Measurements from ENCODE around the gene FOCAD.

Gene FOCAD

DNA sequence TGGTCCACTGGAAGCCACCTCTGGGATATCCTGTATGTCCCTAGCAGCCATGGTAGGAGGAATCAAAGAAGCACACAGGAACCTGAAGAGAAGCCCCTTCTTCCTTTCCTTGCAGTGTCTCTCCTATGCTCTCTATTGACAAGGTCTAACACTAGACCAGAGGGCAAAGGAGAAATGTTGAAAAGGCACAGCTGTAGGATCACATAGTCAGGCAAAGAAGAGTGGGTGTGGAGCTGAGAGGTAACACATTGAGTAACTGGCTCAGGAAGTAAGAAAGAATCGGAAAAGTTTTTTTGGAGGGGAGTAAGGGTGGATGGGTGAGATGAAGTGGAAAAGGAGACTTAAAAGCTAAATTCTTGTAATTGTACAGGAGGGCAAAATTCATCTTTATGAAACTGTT, 100.1 kb downstream of the FOCAD start:
- TF ChIP-seq FOXM1 (IDR thresholded peaks at IDR 0.05; ENCODE audit: borderline replicate concordance, low read depth), result no peak
- TF ChIP-seq, protein P1, sequence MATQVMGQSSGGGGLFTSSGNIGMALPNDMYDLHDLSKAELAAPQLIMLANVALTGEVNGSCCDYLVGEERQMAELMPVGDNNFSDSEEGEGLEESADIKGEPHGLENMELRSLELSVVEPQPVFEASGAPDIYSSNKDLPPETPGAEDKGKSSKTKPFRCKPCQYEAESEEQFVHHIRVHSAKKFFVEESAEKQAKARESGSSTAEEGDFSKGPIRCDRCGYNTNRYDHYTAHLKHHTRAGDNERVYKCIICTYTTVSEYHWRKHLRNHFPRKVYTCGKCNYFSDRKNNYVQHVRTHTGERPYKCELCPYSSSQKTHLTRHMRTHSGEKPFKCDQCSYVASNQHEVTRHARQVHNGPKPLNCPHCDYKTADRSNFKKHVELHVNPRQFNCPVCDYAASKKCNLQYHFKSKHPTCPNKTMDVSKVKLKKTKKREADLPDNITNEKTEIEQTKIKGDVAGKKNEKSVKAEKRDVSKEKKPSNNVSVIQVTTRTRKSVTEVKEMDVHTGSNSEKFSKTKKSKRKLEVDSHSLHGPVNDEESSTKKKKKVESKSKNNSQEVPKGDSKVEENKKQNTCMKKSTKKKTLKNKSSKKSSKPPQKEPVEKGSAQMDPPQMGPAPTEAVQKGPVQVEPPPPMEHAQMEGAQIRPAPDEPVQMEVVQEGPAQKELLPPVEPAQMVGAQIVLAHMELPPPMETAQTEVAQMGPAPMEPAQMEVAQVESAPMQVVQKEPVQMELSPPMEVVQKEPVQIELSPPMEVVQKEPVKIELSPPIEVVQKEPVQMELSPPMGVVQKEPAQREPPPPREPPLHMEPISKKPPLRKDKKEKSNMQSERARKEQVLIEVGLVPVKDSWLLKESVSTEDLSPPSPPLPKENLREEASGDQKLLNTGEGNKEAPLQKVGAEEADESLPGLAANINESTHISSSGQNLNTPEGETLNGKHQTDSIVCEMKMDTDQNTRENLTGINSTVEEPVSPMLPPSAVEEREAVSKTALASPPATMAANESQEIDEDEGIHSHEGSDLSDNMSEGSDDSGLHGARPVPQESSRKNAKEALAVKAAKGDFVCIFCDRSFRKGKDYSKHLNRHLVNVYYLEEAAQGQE (IDR thresholded peaks at IDR 0.05; ENCODE audit: low read depth), result no peak
- TF ChIP-seq YY1 (IDR thresholded peaks at IDR 0.05; ENCODE audit: low read depth), result no peak
- TF ChIP-seq, protein P2, sequence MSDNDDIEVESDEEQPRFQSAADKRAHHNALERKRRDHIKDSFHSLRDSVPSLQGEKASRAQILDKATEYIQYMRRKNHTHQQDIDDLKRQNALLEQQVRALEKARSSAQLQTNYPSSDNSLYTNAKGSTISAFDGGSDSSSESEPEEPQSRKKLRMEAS (IDR thresholded peaks at IDR 0.05), result no peak
- no peak for TF ChIP-seq TAF1 (IDR thresholded peaks at IDR 0.05; ENCODE audit: low read depth)
- TF ChIP-seq CEBPB (IDR thresholded peaks at IDR 0.05), result no peak
- TF ChIP-seq, protein P3, sequence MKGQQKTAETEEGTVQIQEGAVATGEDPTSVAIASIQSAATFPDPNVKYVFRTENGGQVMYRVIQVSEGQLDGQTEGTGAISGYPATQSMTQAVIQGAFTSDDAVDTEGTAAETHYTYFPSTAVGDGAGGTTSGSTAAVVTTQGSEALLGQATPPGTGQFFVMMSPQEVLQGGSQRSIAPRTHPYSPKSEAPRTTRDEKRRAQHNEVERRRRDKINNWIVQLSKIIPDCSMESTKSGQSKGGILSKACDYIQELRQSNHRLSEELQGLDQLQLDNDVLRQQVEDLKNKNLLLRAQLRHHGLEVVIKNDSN (IDR thresholded peaks at IDR 0.05), result no peak
- no peak for TF ChIP-seq RAD21 (IDR thresholded peaks at IDR 0.05; ENCODE audit: low read depth)
- TF ChIP-seq NFIC (IDR thresholded peaks at IDR 0.05), result no peak
- TF ChIP-seq TCF12 (IDR thresholded peaks at IDR 0.05; ENCODE audit: low read depth), result no peak
- no peak for TF ChIP-seq TEAD4 (IDR thresholded peaks at IDR 0.05)
- no peak for TF ChIP-seq EP300 (IDR thresholded peaks at IDR 0.05; ENCODE audit: borderline replicate concordance)
- TF ChIP-seq EGR1 (IDR thresholded peaks at IDR 0.05), result no peak
- no peak for TF ChIP-seq ZBTB7A (IDR thresholded peaks at IDR 0.05; ENCODE audit: low read depth)
- no peak for TF ChIP-seq CREB1 (IDR thresholded peaks at IDR 0.05; ENCODE audit: low read depth)

DNA sequence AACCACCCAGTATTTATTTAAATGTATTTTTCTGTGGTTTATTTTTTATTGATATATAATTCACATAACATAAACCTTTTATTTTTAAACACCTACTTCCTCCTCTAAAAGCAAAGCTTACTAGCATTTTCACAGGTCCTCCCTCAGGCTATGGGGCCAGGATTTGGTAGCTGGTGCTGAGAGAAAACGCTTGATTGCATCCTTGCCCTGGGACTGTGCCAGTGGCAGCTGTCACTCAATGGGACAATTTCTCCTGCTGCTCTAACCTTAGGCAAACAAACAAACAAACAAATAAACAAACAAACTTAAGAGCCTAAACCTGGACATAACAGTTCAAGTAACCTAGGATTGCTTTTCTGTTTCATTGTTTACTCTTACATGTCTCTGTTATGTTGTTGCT, 102.7 kb downstream of the FOCAD start:
- TF ChIP-seq ZBTB7A (IDR thresholded peaks at IDR 0.05; ENCODE audit: low read depth), result no peak
- TF ChIP-seq TCF12 (IDR thresholded peaks at IDR 0.05; ENCODE audit: low read depth), result no peak
- no peak for TF ChIP-seq EGR1 (IDR thresholded peaks at IDR 0.05)
- TF ChIP-seq YY1 (IDR thresholded peaks at IDR 0.05; ENCODE audit: low read depth), result no peak
- TF ChIP-seq TEAD4 (IDR thresholded peaks at IDR 0.05), result no peak
- TF ChIP-seq, protein P2 (IDR thresholded peaks at IDR 0.05), result no peak
- no peak for TF ChIP-seq CEBPB (IDR thresholded peaks at IDR 0.05)
- TF ChIP-seq FOXM1 (IDR thresholded peaks at IDR 0.05; ENCODE audit: borderline replicate concordance, low read depth), result no peak

DNA sequence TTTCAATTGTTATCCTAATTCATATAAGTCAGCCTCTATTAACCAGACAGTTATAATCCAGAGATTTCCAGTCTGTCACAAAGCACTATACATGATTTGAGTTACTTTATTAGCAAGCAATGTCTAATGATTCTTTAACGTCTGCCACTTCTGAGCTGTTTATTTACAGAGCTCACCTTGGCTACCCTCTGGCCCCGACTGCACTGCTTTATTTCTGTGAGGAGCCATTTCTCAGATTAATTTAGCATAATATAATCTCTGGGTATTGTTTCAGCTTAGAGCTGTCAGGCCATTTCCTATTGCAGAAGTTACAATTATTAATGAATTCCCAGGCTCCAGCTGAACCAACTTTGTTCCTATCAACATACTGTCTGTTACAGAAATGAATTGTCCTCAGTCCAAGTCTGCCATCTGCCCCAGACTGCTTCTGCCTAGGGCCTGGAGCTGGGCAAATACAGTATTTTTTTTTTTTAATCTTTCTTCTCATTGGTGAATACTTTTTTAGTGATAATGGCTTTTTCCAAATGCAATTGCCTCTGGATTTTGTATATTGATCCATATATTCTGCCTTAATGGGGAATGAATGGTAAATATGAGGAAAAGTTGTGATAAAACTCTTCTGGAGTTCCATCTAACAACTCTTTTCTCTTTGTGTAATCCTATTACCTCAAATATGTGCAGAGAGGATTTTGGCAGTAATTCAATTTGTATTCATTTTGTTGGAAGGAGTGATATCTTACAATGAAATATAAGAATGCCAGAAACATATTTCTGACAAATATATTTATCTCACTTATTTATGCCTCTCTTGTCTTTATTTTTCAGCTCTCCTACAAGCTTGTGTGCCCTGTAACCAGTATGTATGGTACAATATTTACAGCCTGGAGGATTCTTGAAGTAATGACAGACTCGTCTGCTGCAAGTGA, 104.7 kb downstream of the FOCAD start:
- no peak for TF ChIP-seq CEBPB (IDR thresholded peaks at IDR 0.05)
- TF ChIP-seq, protein P3 (IDR thresholded peaks at IDR 0.05), result no peak
- TF ChIP-seq EGR1 (IDR thresholded peaks at IDR 0.05), result no peak
- TF ChIP-seq YY1 (IDR thresholded peaks at IDR 0.05; ENCODE audit: low read depth), result no peak
- no peak for TF ChIP-seq TCF12 (IDR thresholded peaks at IDR 0.05; ENCODE audit: low read depth)
- TF ChIP-seq ZBTB7A (IDR thresholded peaks at IDR 0.05; ENCODE audit: low read depth), result no peak
- TF ChIP-seq, protein P2 (IDR thresholded peaks at IDR 0.05), result no peak
- no peak for TF ChIP-seq RAD21 (IDR thresholded peaks at IDR 0.05; ENCODE audit: low read depth)
- no peak for TF ChIP-seq EP300 (IDR thresholded peaks at IDR 0.05; ENCODE audit: borderline replicate concordance)
- TF ChIP-seq, protein P1 (IDR thresholded peaks at IDR 0.05; ENCODE audit: low read depth), result no peak
- TF ChIP-seq TEAD4 (IDR thresholded peaks at IDR 0.05), result no peak
- TF ChIP-seq NFIC (IDR thresholded peaks at IDR 0.05), result no peak
- TF ChIP-seq FOXM1 (IDR thresholded peaks at IDR 0.05; ENCODE audit: borderline replicate concordance, low read depth), result no peak
- no peak for TF ChIP-seq CREB1 (IDR thresholded peaks at IDR 0.05; ENCODE audit: low read depth)
- TF ChIP-seq TAF1 (IDR thresholded peaks at IDR 0.05; ENCODE audit: low read depth), result no peak

DNA sequence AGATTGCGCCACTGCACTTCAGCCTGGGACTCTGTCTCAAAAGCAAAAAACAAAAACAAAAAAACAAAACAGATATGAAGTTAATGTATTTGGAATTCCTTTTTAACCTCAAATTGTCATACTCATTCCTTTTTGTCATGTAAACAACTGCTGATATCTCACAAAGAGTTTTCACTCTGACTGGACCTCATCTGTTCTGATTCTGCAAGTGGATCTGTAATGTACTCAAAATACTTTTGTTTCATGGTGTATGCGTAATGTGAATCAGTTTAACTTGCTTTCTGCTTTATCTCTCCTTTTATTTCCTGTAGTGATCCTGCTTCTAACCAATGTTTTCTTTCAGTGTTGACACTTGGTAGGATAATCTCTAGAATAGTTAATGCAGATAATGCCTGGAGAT, 106.7 kb downstream of the FOCAD start:
- no peak for TF ChIP-seq NFIC (IDR thresholded peaks at IDR 0.05)

DNA sequence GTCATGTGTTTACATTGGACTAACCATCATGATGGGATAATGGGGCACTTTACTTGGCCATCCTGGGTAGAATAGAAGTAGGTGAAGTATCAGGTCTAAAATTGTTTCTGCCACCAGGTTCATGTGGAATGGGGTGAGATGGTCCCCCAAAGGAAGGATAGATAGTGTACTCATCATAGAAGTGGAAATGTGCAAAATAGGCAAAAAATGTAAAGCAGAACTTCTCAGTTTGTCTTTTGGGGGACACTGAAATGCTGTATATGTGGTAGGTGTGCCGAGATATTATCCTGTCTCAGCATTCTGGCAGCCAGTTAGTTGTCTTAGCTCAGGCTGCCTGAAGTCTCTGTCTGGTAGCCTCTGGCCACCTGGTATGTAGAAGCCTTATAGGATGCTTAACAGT, 107.6 kb downstream of the FOCAD start:
- TF ChIP-seq TAF1 (IDR thresholded peaks at IDR 0.05; ENCODE audit: low read depth), result no peak

Data from Ishikawa (cell line).